Stimulated activated CD4-positive, alpha-beta T cell treated with anti-CD3 and anti-CD28 coated beads, Interleukin-12 subunit alpha, Interleukin-12 subunit beta, amount 100 ng/mL, for 4 hours (primary cell): ENCODE measurements around the gene INSYN2A.

Source experiments
- DNase-seq: peaks from one replicate; pipeline ENCODE4 v3.0.0-alpha.2; 2020

INSYN2A gene

GRCh38 chr10:127195041-127195506, 1.3 kb downstream of the INSYN2A start:
- DNase-seq, result no peak

GRCh38 chr10:127194599-127194998, 1.8 kb downstream of the INSYN2A start:
- DNase-seq, result no peak

GRCh38 chr10:127194111-127194510, 2.3 kb downstream of the INSYN2A start:
- DNase-seq, result no peak

- DNase-seq, result no peak
These were observed 3.3 kb downstream of the INSYN2A start for GRCh38 chr10:127193125-127193524.

- no peak for DNase-seq
These were observed 6.0 kb downstream of the INSYN2A start for GRCh38 chr10:127190427-127190826.

- no peak for DNase-seq
These were observed 7.2 kb downstream of the INSYN2A start for GRCh38 chr10:127189226-127189625.

- no peak for DNase-seq
These were observed 9.6 kb downstream of the INSYN2A start for GRCh38 chr10:127186813-127187212.

GRCh38 chr10:127184582-127184981, 11.8 kb downstream of the INSYN2A start:
- DNase-seq, result no peak

- no peak for DNase-seq
These were observed 14.2 kb downstream of the INSYN2A start for GRCh38 chr10:127182161-127182560.

- DNase-seq, result no peak
These were observed 16.7 kb downstream of the INSYN2A start for GRCh38 chr10:127179612-127180250.

- no peak for DNase-seq
These were observed 19.7 kb downstream of the INSYN2A start for GRCh38 chr10:127176649-127177048.

- no peak for DNase-seq
These were observed 20.9 kb downstream of the INSYN2A start for GRCh38 chr10:127175357-127176110.

- no peak for DNase-seq
These were observed 21.5 kb downstream of the INSYN2A start for GRCh38 chr10:127174866-127175265.

- DNase-seq, result no peak
These were observed 28.1 kb downstream of the INSYN2A start for GRCh38 chr10:127168261-127168660.

GRCh38 chr10:127162841-127163240, 33.5 kb downstream of the INSYN2A start:
- DNase-seq, result no peak

GRCh38 chr10:127161482-127161881, 34.9 kb downstream of the INSYN2A start:
- no peak for DNase-seq

GRCh38 chr10:127159648-127160245, 36.6 kb downstream of the INSYN2A start:
- no peak for DNase-seq

- no peak for DNase-seq
These were observed 37.7 kb downstream of the INSYN2A start for GRCh38 chr10:127158662-127159061.

- no peak for DNase-seq
These were observed 38.7 kb downstream of the INSYN2A start for GRCh38 chr10:127157506-127158200.

- no peak for DNase-seq
These were observed 39.3 kb downstream of the INSYN2A start for GRCh38 chr10:127157089-127157488.

- no peak for DNase-seq
These were observed 41.4 kb downstream of the INSYN2A start for GRCh38 chr10:127154831-127155620.

GRCh38 chr10:127153181-127153580, 43.2 kb downstream of the INSYN2A start:
- no peak for DNase-seq
